Body of pancreas (tissue), 4 donors: ENCODE results near the gene ZSCAN31. TPM values are rescaled to one million over a fixed set of nuclear protein-coding genes. Genes with fewer than 3 reads are reported as not detected.

Experiments
- ATAC-seq: fragments of 150-250 bp; one replicate; pipeline ENCODE4 v1.9.1; 2016
- DNase-seq, 4 donors: peaks; one replicate each; pipeline ENCODE4 v3.0.0-alpha.2; 2019
- H3K27ac ChIP-seq, 4 donors: fragments of 200-600 bp; sonication (generic); 1 replicate in 3 of 4; 2 replicates in 1 of 4; pipeline versions ENCODE4 v1.5.1 to v1.6.1; 2016 to 2019; ENCODE audit warnings: mild to moderate bottlenecking in 1 of 4, mixed read lengths in 1 of 4, moderate library complexity in 1 of 4
- H3K27me3 ChIP-seq, 2 donors: fragments of 200-600 bp; sonication (generic); one replicate each; pipeline ENCODE4 v1.6.0; 2016; ENCODE audit warnings: mild to moderate bottlenecking in 1 of 2
- H3K36me3 ChIP-seq, 2 donors: fragments of 200-600 bp; sonication (generic); replicated peaks in 1 of 2; 2 replicates each; pipeline ENCODE4 v1.5.1; 2016; ENCODE audit warnings: low read depth in 2 of 2; ENCODE audit not compliant: insufficient read depth in 1 of 2
- H3K4me1 ChIP-seq: fragments of 200-600 bp; sonication (generic); one replicate; pipeline ENCODE4 v1.6.0; 2016
- H3K4me3 ChIP-seq, 2 donors: fragments of 200-600 bp; sonication (generic); 1 replicate in 1 of 2; 2 replicates in 1 of 2; pipeline ENCODE4 v1.5.1; 2016 to 2019
- H3K9me3 ChIP-seq, 3 donors: fragments of 200-600 bp; sonication (generic); 1 replicate in 2 of 3; 2 replicates in 1 of 3; pipeline ENCODE4 v1.5.1; 2016
- POLR2A ChIP-seq, 3 donors: fragments of 450-650 bp; IDR thresholded peaks; one replicate each; pipeline ENCODE4 v1.6.1; 2016; ENCODE audit warnings: antibody characterized with exemption in 3 of 3, mild to moderate bottlenecking in 2 of 3
- WGBS, 2 donors: methylation state at CpG; one replicate each; pipeline ENCODE4 v1.1.5; 2017; 5-methylcytosine and 5-hydroxymethylcytosine counted together
- intact Hi-C: fragments of 100-400 bp; cut with DNase I; formaldehyde crosslinking; loops from one replicate; pipeline ENCODE4 v1.15.1; 2023
- total RNA-seq, 2 donors: library from RNA; depleted of rRNA; stranded (reverse); fragments of >200 nt; gene quantifications; one replicate each; pipeline ENCODE4 v1.1.0, GENCODE V29; 2016
- TF ChIP-seq, protein P1 (sequence below), 7 experiments: fragments of 450-650 bp in 4 of 7; fragments of 200-600 bp in 3 of 7; sonication (generic) in 3 of 7; IDR thresholded peaks; one replicate each; pipeline ENCODE4 v1.5.1; 2016 to 2019; ENCODE audit warnings: antibody characterized with exemption in 7 of 7

The ZSCAN31 gene
- total RNA-seq, 2 donors from 2014 or later, result 14.0 to 26.4 TPM

- intact Hi-C loops, result no loop called here
- Histone ChIP-seq H3K4me1 (no peaks in the 10 kb centered on the region), H3K36me3 (no peaks in the 10 kb centered on the region), H3K4me3 (no peak overlapping the region), H3K27me3 (no peaks in the 10 kb centered on the region), H3K9me3 (no peaks in the 10 kb centered on the region), H3K27ac (no peak overlapping the region)
- no peak for ATAC-seq
- DNase-seq, result no peak
- WGBS, 2 donors, result 86 to 88% methylated on average over 5 of the region's 5 CpGs
- TF ChIP-seq, protein P1, sequence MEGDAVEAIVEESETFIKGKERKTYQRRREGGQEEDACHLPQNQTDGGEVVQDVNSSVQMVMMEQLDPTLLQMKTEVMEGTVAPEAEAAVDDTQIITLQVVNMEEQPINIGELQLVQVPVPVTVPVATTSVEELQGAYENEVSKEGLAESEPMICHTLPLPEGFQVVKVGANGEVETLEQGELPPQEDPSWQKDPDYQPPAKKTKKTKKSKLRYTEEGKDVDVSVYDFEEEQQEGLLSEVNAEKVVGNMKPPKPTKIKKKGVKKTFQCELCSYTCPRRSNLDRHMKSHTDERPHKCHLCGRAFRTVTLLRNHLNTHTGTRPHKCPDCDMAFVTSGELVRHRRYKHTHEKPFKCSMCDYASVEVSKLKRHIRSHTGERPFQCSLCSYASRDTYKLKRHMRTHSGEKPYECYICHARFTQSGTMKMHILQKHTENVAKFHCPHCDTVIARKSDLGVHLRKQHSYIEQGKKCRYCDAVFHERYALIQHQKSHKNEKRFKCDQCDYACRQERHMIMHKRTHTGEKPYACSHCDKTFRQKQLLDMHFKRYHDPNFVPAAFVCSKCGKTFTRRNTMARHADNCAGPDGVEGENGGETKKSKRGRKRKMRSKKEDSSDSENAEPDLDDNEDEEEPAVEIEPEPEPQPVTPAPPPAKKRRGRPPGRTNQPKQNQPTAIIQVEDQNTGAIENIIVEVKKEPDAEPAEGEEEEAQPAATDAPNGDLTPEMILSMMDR (IDR thresholded peaks at IDR 0.05), result no peak
- TF ChIP-seq POLR2A (IDR thresholded peaks at IDR 0.05), result no peak
These were observed 40.6 kb downstream of the ZSCAN31 start for GRCh38 chr6:28295326-28295725.

DNA sequence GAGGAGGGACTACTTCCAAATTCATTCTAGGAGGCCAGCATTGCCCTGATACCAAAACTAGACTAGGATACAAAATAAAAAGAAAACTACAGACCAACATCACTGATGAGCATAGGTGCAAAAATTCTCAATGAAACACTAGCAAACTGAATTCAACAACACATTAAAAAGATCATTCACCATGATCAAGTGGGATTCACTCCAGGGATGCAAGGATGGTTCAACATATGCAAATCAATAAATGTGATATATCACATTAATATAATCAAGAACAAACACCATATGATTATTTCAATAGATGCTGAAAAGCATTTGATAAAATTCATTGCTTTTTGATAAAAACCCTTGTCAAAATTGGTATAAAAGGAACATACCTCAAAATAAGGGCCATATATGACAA, 44.4 kb downstream of the ZSCAN31 start:
- no peaks in the 10 kb centered on the region for H3K27me3 ChIP-seq
- DNase-seq (no peak), ATAC-seq (no peak)
- intact Hi-C loops, result no loop called here
- no peaks in the 10 kb centered on the region for H3K4me1 ChIP-seq
- no peak for TF ChIP-seq POLR2A (IDR thresholded peaks at IDR 0.05)
- TF ChIP-seq, protein P1 (IDR thresholded peaks at IDR 0.05), result no peak
- H3K9me3 ChIP-seq, result no peaks in the 10 kb centered on the region
- no peaks in the 10 kb centered on the region for H3K36me3 ChIP-seq
- H3K27ac ChIP-seq, result no peak overlapping the region
- H3K4me3 ChIP-seq, result no peak overlapping the region

DNA sequence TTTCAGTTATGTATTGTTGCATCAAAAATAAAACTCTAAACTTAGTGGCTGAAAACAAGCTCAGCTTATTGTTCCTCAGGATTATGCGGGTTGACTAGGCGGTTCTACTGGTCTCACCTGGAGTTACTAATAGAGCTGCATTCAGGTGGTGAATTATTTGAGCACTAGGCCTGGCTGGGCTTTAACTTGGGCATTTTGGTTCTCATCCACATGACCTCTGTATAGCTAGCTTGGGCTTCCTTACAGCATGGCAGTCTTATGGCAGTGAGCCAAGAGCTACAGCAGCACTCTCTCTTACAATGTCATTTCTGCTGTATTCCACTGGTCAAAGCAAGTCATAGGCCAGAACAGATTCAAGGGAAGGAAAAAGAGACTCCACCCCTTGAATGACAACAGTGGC, 53.0 kb downstream of the ZSCAN31 start:
- Histone ChIP-seq H3K27ac (no peak overlapping the region), H3K27me3 (no peaks in the 10 kb centered on the region), H3K4me3 (no peak overlapping the region), H3K36me3 (no peaks in the 10 kb centered on the region), H3K9me3 (no peaks in the 10 kb centered on the region), H3K4me1 (peaks cover 12% of the 10 kb centered on the region)
- 89 to 92% methylated on average over 2 of the region's 2 CpGs for WGBS, 2 donors
- DNase-seq (no peak), ATAC-seq (no peak)
- intact Hi-C loops, result no loop called here
- TF ChIP-seq, protein P1 (IDR thresholded peaks at IDR 0.05), result no peak
- TF ChIP-seq POLR2A (IDR thresholded peaks at IDR 0.05), result no peak

GRCh38 chr6:28281288-28282064, 54.5 kb downstream of the ZSCAN31 start, which contains the start of gene PGBD1:
Gene PGBD1, plus strand, starts transcription at chr6:28281572. Its CDS starts 2,242 bp downstream, at chr6:28283814.
- no peaks in the 10 kb centered on the region for H3K9me3 ChIP-seq
- peaks cover 0 to 3% of the 10 kb centered on the region in 2 donors for H3K36me3 ChIP-seq
- H3K27me3 ChIP-seq, result no peaks in the 10 kb centered on the region
- H3K4me1 ChIP-seq, result peaks cover 12% of the 10 kb centered on the region
- peak within 1 kb of the TSS; percentile 19 to 49 for H3K4me3 ChIP-seq
- intact Hi-C loops, result no loop called here
- TF ChIP-seq POLR2A (IDR thresholded peaks at IDR 0.05), result peak in 2 of 3 donors; percentile 35 to 41
- TF ChIP-seq, protein P1 (IDR thresholded peaks at IDR 0.05), result no peak
- 1 to 2% methylated on average over 22 to 45 of the region's 50 CpGs for WGBS, 2 donors
- DNase-seq (peak; percentile 63 to 73 (median 68)), ATAC-seq (peak; percentile 87)
- no peak within 1 kb of the TSS for H3K27ac ChIP-seq
